M059J (cell line): Measurements from ENCODE around the gene TBXAS1. TPM values are rescaled to one million over a fixed set of nuclear protein-coding genes. Genes with fewer than 3 reads are reported as not detected.

Experiments
- DNase-seq: peaks from one replicate; pipeline ENCODE4 v3.0.0-alpha.2; 2012; ENCODE audit warnings: low read depth
- total RNA-seq: library from RNA; depleted of rRNA; stranded (reverse); fragments of >200 nt; shearing (Covaris generic); gene quantifications from 2 replicates; pipeline ENCODE4 v1.2.3, GENCODE V29; 2014; rRNA removed

The TBXAS1 gene
- total RNA-seq, result 5.3 and 7.8 TPM in 2 replicates

- peak; percentile 22 for DNase-seq
These were observed at the start of gene TBXAS1 for GRCh38 chr7:139829025-139829774. TBXAS1 (plus strand) TSS chr7:139829264; CDS start chr7:139829391, 127 bp downstream.

DNA sequence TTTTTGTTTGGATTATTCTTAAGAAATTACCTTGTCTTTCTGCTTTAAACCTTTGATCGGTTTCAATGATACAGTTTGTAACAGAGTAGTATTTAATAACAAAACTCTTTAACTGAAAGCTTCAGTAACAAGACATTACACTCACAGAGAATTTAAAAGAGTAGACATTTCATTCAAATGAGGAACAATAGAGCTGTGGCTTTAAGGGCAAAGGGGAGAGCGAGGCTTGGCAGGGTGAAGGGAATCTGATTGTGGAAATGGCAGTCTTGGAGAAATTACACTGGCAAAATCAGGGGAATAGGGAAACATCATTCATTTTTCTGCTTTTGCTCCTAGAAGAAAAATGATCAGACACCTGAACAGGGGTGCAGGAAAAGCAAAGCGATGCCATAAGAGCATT lies 46.1 kb upstream of the TBXAS1 start:
- DNase-seq, result no peak

DNA sequence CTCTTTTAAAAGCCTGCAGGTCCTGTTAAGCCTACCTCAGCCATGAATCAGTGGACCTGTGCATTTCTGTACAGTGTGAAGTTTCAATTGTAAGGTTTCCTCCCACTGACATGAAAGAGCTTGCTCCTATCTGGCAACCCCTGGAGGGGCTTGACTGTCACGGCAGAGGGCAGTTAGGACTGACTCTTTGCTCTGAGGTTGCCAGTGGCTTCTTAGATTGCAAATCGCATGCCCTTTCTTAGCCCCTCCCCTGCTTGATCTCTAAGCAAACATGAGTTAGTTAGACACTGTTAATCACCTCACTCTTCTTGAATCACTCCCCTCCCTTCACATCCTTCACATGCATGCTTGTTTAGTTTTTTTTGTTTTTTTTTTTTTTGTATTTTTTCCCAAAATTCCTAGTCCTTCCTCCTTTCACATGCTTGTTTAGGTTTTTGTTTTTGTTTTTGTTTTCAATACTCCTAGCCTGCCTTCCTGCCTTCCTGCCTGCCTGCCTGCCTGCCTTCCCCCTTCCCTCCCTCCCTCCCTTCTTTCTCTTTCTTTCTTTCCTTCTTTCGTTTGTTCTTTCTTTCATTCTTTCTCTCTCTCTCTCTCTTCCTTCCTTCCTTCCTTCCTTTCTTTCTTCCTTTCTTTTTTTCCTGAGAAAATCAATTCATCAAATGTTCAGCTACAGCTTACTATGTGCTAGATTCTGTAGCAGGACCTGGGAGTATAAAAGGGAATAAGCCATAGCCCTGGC lies 45.2 kb upstream of the TBXAS1 start:
- peak; percentile 32 for DNase-seq

- DNase-seq, result no peak
These were observed 44.4 kb upstream of the TBXAS1 start for GRCh38 chr7:139784648-139785047.

DNA sequence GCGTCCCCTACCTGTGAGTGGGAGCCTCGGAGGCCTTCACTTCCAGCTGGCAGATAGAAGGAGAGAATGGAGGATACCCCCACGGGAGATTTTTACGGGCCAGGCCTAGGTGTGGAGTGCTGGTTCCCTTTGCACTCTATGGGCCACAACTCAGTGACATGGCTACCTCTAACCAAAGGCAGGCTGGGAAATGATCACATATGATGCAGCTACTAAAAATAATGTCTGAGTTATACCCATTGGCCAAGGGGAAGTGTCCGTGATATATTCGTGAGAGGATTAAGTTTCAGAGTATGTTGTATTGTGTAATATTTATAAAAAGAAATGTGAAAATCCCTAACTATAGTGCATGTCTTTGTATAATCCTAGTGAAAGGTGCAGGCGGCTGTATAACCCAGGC lies 37.7 kb upstream of the TBXAS1 start:
- no peak for DNase-seq

- no peak for DNase-seq
These were observed 31.5 kb upstream of the TBXAS1 start for GRCh38 chr7:139797607-139798006.

DNA sequence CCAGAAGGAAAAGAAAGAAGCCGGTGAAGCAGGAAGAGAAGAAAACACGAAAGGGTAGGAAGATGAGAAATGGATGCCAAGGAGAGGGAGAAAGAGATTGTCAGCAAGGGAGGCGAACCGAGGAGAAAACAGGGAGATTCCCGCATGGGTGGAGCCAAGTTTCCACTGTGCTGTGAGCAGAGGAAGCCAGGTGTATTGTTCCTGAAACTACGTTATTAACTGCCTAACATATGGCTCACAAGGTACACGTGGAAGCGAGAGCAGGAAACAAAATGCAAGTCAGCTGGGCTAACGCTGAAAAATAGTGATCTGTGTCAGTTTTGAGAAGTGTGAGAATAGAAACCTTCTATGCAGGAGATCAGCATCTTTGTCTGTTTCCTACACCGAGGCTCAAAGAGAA lies 30.8 kb upstream of the TBXAS1 start:
- no peak for DNase-seq

DNA sequence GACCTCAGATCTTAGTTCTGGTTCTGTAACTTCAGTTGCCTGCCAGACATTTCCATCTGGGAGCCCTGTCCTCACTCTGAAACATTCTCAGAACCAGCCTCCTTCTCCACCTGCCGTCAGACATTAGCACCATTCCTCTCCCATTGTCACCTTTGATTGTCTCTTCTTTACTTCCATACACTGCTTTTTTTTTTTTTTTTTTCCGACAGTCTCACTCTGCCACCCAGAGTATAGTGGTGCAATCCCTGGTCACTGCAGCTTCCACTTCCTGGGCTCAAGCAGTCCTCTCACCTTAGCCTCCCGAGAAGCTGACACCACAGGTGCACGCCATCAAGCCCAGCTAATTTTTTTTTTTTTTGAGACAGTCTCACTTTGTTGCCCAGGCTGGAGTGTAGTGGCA lies 30.2 kb upstream of the TBXAS1 start:
- no peak for DNase-seq

DNA sequence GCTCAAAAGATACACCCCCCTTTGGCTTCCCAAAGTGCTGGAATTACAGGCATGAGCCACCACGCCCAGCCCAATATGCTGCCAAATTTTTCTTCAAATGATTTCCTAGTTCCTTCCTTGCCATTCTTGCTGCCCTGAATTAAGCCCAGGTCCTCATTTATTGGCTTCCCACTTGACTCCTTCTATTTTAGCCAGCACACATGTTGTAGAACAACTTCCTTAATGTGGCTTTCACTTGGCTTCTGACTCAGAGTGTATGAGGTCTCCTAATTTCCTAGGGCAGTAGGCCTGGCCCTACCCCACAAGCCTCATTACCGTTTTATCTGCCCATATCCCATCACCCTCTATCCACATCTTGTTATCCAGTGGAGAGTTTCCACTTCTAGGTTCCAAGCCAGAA lies 29.5 kb upstream of the TBXAS1 start:
- no peak for DNase-seq

DNA sequence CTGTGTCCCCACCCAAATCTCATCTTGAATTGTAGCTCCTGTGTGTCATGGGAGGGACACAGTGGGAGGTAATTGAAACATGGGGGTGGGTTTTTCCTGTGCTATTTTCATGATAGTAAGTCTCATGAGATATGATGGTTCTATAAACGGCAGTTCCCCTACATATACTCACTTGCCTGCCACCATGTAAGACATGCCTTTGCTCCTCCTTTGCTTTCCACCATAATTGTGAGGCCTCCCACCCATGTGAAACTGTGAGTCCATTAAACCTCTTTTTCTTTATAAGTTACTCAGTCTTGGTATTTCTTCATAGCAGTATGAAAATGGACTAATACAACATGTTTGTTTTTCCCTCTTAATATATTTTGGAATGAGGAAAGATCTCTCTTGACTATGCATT lies 24.5 kb upstream of the TBXAS1 start:
- no peak for DNase-seq

DNA sequence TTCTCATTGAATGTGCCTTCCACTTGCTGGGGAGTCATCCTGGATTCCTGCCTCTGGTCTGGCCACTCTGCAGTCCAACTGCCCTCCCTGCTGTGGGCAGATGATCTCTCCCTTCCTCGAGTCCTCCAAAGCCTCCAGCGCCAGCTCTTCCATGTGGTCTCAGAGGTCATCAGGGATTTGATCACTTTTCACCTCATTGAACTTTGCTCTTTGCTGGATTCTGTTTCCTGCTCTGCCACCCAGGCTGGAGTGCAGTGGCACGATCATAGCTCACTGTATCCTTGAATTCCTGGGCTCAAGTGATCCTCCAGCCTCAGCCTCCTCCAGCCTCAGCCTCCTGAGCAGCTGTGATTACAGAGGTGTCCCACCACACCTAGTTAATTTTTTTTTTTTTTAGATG lies 22.1 kb upstream of the TBXAS1 start:
- DNase-seq, result no peak

DNA sequence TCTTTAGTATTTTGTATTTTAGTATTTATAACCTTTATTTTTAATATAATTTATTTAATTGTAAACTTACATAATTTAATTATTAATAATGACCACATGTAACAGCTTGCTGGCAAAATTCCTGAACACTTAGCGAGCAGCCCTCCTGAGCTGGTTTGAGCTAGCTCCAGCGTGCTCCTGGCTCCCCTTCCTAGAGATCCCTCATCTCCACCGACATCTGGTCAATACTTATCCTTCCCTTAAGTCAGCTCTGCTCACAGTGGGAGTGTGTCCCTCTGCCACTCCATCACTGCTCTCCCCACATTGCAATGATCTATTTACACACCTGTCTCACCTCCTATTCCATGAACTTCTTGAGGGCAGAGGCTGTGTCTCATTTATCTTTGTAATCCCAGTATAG lies 20.6 kb upstream of the TBXAS1 start:
- DNase-seq, result no peak

- DNase-seq, result no peak
These were observed 20.1 kb upstream of the TBXAS1 start for GRCh38 chr7:139808846-139809442.

GRCh38 chr7:139811066-139811465 lies 18.0 kb upstream of the TBXAS1 start:
- no peak for DNase-seq

GRCh38 chr7:139813151-139813550 lies 15.9 kb upstream of the TBXAS1 start:
- DNase-seq, result no peak

- DNase-seq, result no peak
These were observed 15.4 kb upstream of the TBXAS1 start for GRCh38 chr7:139813689-139814088.

DNA sequence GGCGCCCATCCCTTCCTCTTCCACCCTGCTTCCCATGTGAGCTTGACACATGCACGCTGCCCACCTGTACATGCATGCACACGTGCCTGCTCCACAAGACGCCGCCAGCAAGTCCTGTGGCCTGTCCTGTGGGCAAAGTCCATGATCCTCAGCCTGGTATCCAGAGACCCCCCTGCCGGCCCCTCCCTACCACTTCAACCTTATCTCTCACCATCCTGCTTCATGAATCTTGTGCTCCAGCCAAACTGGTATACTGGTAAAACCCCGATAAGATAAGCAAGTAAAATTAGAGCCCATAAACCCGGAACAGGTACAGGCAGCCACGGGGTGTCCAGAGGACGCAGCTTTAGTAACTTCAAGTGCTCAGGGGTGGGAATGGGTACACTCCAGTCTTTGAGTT lies 11.8 kb upstream of the TBXAS1 start:
- DNase-seq, result no peak

DNA sequence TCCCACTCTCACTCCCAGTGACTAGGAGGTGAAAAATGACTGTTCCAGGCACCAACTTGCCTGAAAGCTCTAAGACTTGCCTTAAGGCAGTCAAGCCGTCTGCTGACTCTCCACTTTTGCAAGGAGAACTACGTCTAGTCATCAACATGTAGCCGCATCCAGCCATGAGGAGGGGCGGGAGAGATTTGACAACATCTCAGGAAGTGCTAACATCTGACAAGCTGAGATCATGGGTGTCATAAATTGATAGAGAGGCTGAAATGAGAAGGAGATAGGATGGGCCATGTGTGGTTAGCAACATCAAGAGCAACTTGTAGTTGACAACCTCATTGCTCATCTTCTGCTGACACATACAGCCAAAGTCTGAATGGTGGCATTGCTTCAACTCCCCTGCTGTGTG lies 9.0 kb upstream of the TBXAS1 start:
- no peak for DNase-seq

- DNase-seq, result no peak
These were observed 7.5 kb upstream of the TBXAS1 start for GRCh38 chr7:139821349-139822105.

GRCh38 chr7:139822855-139823254 lies 6.2 kb upstream of the TBXAS1 start:
- DNase-seq, result no peak

DNA sequence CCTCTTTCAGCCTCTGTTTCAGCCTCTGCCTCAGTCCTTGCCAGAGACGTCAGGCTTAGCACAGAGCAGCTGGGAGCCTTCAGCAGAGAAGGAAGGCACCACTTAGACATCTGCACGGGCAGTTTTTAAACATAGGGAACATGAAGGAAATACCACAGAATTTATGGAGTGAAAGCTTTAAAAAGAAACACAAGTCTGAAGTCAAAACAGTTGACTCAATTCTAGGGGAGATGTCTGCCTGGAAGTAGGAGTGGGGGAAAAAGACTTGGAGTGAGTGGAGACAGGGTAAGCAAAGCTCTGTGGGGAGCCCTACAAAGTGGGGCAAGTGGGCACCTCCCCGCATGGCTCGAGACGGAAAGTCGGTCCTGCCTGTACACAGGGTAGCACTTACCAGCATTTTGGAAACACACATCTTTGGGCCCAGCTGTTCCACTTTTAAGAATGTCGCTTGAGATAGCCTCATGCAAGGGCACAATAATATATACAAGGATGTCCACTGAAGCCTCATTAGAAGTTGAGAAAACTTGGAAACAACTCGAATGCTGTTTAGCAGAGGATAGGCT lies 5.0 kb upstream of the TBXAS1 start:
- DNase-seq, result no peak
